ENCODE measurements around the gene GNMT. TPM values are rescaled to one million over a fixed set of nuclear protein-coding genes. Genes with fewer than 3 reads are reported as not detected.

GNMT gene
- total RNA-seq, 1 donor from 2014 or later = 1.7 TPM

- Mint-ChIP-seq H3K4me3 (no peak overlapping the region), H3K9me3 (no peaks in the 10 kb centered on the region), H3K27me3 (ENCODE audit: low read depth) (no peaks in the 10 kb centered on the region), H3K27ac (peak overlapping the region; percentile 40), H3K4me1 (peaks cover 40% of the 10 kb centered on the region), H3K36me3 (peaks cover 18% of the 10 kb centered on the region)
- TF ChIP-seq, protein P1, sequence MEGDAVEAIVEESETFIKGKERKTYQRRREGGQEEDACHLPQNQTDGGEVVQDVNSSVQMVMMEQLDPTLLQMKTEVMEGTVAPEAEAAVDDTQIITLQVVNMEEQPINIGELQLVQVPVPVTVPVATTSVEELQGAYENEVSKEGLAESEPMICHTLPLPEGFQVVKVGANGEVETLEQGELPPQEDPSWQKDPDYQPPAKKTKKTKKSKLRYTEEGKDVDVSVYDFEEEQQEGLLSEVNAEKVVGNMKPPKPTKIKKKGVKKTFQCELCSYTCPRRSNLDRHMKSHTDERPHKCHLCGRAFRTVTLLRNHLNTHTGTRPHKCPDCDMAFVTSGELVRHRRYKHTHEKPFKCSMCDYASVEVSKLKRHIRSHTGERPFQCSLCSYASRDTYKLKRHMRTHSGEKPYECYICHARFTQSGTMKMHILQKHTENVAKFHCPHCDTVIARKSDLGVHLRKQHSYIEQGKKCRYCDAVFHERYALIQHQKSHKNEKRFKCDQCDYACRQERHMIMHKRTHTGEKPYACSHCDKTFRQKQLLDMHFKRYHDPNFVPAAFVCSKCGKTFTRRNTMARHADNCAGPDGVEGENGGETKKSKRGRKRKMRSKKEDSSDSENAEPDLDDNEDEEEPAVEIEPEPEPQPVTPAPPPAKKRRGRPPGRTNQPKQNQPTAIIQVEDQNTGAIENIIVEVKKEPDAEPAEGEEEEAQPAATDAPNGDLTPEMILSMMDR (IDR thresholded peaks at IDR 0.05; ENCODE audit: unreplicated experiment) = no peak
- no peak for DNase-seq (ENCODE audit: low spot score in 2 of 2, unreplicated experiment in 2 of 2)
Measured at GRCh38 chr6:42932412-42932811, 28.1 kb upstream of the GNMT start.

- no peak overlapping the region for H3K27ac Mint-ChIP-seq
- DNase-seq (ENCODE audit: low spot score in 2 of 2, unreplicated experiment in 2 of 2) = no peak
- peaks cover 23% of the 10 kb centered on the region for H3K36me3 Mint-ChIP-seq
- H3K27me3 Mint-ChIP-seq (ENCODE audit: low read depth) = no peaks in the 10 kb centered on the region
- TF ChIP-seq, protein P1 (IDR thresholded peaks at IDR 0.05; ENCODE audit: unreplicated experiment) = no peak
- peaks cover 40% of the 10 kb centered on the region for H3K4me1 Mint-ChIP-seq
- H3K9me3 Mint-ChIP-seq = no peaks in the 10 kb centered on the region
- H3K4me3 Mint-ChIP-seq = no peak overlapping the region
Measured at GRCh38 chr6:42933205-42933604, 27.3 kb upstream of the GNMT start.

DNA sequence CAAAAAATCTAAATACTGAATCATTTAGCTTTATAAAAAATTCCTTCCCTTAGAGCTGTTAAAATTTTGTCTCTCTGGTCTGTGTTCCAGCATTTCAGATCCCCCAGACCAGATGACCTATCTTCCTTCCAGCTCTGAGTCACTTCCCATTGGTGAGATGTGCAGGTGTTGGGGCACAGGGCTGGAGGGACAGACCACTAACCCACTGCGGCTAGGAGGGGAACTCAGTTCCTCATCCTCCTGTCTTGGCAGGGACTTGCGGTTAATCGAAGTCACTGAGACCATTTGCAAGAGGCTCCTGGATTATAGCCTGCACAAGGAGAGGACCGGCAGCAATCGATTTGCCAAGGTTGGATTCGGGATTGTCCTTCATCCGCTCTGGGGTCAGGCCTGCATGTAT lies 25.2 kb upstream of the GNMT start:
- no peaks in the 10 kb centered on the region for H3K9me3 Mint-ChIP-seq

DNA sequence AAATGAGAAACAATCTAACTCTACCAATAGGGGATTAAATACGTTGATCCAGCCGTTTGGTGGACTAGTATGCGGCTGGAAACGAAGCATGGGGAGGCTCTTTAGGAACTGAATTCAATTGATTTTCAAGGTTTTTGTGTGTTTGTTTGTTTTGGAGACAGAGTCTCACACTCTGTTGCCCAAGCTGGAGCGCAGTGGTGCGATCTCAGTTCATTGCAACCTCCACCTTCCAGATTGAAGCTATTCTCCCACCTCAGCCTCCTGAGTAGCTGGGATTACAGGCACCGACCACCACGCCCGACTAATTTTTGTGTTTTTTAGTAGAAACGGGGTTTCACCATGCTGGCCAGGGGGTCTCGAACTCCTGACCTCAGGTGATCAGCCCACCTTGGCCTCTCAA lies 24.2 kb upstream of the GNMT start:
- Mint-ChIP-seq H3K27ac (no peak overlapping the region), H3K4me3 (no peak overlapping the region), H3K27me3 (ENCODE audit: low read depth) (no peaks in the 10 kb centered on the region), H3K9me3 (no peaks in the 10 kb centered on the region), H3K36me3 (peaks cover 24% of the 10 kb centered on the region), H3K4me1 (peaks cover 18% of the 10 kb centered on the region)
- TF ChIP-seq, protein P1 (IDR thresholded peaks at IDR 0.05; ENCODE audit: unreplicated experiment) = no peak
- DNase-seq (ENCODE audit: low spot score in 2 of 2, unreplicated experiment in 2 of 2) = no peak

More for the DNA sequence above, 25.2 kb upstream of the GNMT start:
- Mint-ChIP-seq H3K27me3 (ENCODE audit: low read depth) (no peaks in the 10 kb centered on the region), H3K36me3 (peaks cover 23% of the 10 kb centered on the region), H3K4me3 (no peak overlapping the region), H3K27ac (no peak overlapping the region), H3K4me1 (peaks cover 29% of the 10 kb centered on the region)
- TF ChIP-seq, protein P1 (IDR thresholded peaks at IDR 0.05; ENCODE audit: unreplicated experiment) = no peak
- DNase-seq (ENCODE audit: low spot score in 2 of 2, unreplicated experiment in 2 of 2) = no peak

DNA sequence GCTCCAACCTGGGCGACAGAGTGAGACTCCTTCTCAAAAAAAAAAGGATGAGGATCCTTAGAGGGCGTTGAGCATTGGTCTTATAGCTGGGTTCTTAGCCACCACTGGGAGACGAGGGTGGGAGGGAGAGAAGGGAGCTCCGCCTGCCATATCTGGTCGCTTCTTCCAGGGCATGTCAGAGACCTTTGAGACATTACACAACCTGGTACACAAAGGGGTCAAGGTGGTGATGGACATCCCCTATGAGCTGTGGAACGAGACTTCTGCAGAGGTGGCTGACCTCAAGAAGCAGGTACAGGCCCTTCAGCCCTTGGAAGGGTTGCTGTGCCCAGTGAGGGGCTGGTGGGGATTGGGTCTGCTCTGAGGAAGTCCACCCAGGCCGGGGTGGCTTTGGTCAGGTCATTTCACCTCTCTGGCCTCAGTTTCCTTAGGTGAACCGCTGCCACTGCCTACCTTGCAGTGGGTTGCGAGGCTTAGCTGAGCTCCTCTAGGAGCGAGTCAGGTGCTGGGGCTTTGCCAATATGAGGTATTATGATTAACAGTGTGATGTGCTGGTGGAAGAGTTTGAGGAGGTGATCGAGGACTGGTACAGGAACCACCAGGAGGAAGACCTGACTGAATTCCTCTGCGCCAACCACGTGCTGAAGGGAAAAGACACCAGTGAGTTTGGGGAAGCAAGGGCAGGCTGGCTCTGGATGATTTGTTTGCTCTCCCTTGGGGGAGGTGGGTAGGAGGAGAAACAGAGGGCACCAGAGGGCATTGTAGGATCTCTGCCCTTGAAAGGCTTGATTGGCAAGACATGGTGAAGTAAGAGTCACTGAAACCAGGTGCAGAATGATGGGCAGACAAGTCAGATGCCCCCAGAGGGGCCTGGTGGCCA lies 22.8 kb upstream of the GNMT start:
- no peak for DNase-seq (ENCODE audit: low spot score in 2 of 2, unreplicated experiment in 2 of 2)
- TF ChIP-seq, protein P1 (IDR thresholded peaks at IDR 0.05; ENCODE audit: unreplicated experiment) = no peak
- H3K4me1 Mint-ChIP-seq = peaks cover 7% of the 10 kb centered on the region
- H3K36me3 Mint-ChIP-seq = peaks cover 25% of the 10 kb centered on the region
- no peaks in the 10 kb centered on the region for H3K9me3 Mint-ChIP-seq
- no peaks in the 10 kb centered on the region for H3K27me3 Mint-ChIP-seq (ENCODE audit: low read depth)
- H3K27ac Mint-ChIP-seq = no peak overlapping the region
- no peak overlapping the region for H3K4me3 Mint-ChIP-seq

Data from mesothelial cell of epicardium (in vitro differentiated cells).